Right cardiac atrium (tissue), 5 donors: ENCODE measurements around the gene VWC2L. TPM values are rescaled to one million over a fixed set of nuclear protein-coding genes. Genes with fewer than 3 reads are reported as not detected.

ENCODE experiments used
- ATAC-seq, 2 donors: fragments of 200-7000 bp; cut with Tn5 transposase; one replicate each; pipeline versions ENCODE4 v1.8.0 to v1.9.1; 2020; ENCODE audit warnings: moderate library complexity in 2 of 2, mild to moderate bottlenecking in 1 of 2
- DNase-seq, 3 donors: peaks; one replicate each; pipeline ENCODE4 v3.0.0-alpha.2; 2020
- H3K27ac ChIP-seq: one replicate; pipeline ENCODE4 v1.5.1; 2013; ENCODE audit warnings: mild to moderate bottlenecking, low read length, control low read depth, moderate library complexity
- H3K27me3 ChIP-seq: one replicate; pipeline ENCODE4 v1.6.1; 2013; ENCODE audit not compliant: control insufficient read depth, insufficient read depth
- H3K4me1 ChIP-seq: one replicate; pipeline ENCODE4 v1.6.1; 2013; ENCODE audit warnings: low read length; ENCODE audit not compliant: control insufficient read depth, insufficient read depth
- H3K4me3 ChIP-seq: one replicate; pipeline ENCODE4 v1.5.1; 2013; ENCODE audit warnings: low read length, control low read depth
- H3K9me3 ChIP-seq: one replicate; pipeline ENCODE4 v1.6.1; 2013; ENCODE audit warnings: low read length; ENCODE audit not compliant: control insufficient read depth
- WGBS: extraction: QIAGEN DNeasy Blood & Tissue Kit; methylation state at CpG from one replicate; pipeline ENCODE4 v1.1.7; 2013; 5-methylcytosine and 5-hydroxymethylcytosine counted together
- intact Hi-C, 4 donors: fragments of 100-400 bp; cut with DNase I; formaldehyde crosslinking; loops; one replicate each; pipeline versions ENCODE4 v1.11.0 to v1.14.0; 2022 to 2023
- polyA plus RNA-seq: library from polyadenylated mRNA; stranded (reverse); fragments of 200-250 nt; gene quantifications from one replicate; pipeline ENCODE4 v1.2.3, GENCODE V29; 2013
- total RNA-seq, 4 donors: library from RNA; stranded (reverse); fragmentation: NEBNext Ultra II Directional; extraction: Animal tissue kit (Norgen Biotek cat#: 25700); gene quantifications; one replicate each; pipeline ENCODE4 v1.2.1, GENCODE V29; 2021
- donor health status: healthy with polysubstance abuse.
- donor health status: DM: no; HTN: yes; CAD: no.
- donor health status: DM: no; HTN: no; CAD: no.
- donor health status: DM: no; HTN: yes; CAD: no; lungs with severe emphysema.
- donor health status: DM: yes; HTN: yes; CAD: no.

Gene VWC2L
- total and polyA plus RNA-seq, 5 donors: not detected

- Histone ChIP-seq H3K27me3 (no peaks in the 10 kb centered on the region), H3K9me3 (no peaks in the 10 kb centered on the region), H3K4me3 (no peak overlapping the region), H3K4me1 (no peaks in the 10 kb centered on the region), H3K27ac (no peak overlapping the region)
- WGBS: 66% methylated on average over 2 of the region's 2 CpGs
- ATAC-seq: no peak
- intact Hi-C loops: no loop called here
- no peak for DNase-seq
Observed at GRCh38 chr2:214601852-214602633, 191.2 kb downstream of the VWC2L start.

DNA sequence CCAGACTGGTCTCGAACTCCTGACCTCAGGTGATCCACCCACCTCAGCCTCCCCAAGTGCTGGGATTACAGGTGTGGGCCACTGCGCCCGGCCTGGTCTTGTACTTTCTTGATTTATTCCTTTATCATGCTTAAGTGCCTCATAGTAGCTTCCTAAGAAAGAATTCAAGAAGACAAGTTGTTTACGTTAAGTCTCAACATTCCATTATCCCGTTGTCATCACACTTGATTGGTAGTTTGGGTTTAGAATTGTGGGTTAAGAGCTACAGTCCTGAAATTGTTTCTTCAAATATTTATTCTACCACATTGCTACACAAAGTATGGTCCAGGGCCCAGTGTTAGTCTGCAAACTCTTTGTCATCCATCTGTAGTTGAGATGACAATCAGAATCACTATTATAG, 194.0 kb downstream of the VWC2L start:
- no peaks in the 10 kb centered on the region for H3K27me3 ChIP-seq
- H3K4me1 ChIP-seq: no peaks in the 10 kb centered on the region
- H3K4me3 ChIP-seq: no peak overlapping the region
- intact Hi-C loops: no loop called here
- no peak overlapping the region for H3K27ac ChIP-seq
- DNase-seq: no peak
- no peaks in the 10 kb centered on the region for H3K9me3 ChIP-seq
- ATAC-seq: no peak
- 76% methylated on average over 5 of the region's 5 CpGs for WGBS

DNA sequence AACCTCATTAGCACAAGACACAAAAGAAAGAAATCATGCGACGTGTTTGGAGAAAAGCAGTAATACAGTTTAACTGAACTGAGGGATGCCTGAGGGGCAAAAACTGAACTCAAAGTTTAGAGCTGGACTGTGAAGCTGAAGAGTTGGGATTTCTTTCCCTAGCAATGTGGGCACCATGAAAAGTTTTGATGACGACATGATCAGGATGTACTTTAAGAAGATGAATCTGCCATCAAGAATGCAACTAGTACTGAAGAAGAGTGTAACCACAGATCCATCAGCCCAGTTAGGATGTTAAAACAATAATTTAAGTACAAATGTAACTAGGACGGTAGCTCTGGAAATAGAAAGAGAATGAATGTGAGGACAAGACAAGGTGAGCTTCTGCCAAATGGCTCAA, 196.2 kb downstream of the VWC2L start:
- WGBS: 78% methylated on average over 4 of the region's 4 CpGs
- Histone ChIP-seq H3K4me3 (no peak overlapping the region), H3K4me1 (no peaks in the 10 kb centered on the region), H3K27ac (no peak overlapping the region), H3K9me3 (no peaks in the 10 kb centered on the region), H3K27me3 (peaks cover 2% of the 10 kb centered on the region)
- intact Hi-C loops: no loop called here
- DNase-seq: no peak
- no peak for ATAC-seq

DNA sequence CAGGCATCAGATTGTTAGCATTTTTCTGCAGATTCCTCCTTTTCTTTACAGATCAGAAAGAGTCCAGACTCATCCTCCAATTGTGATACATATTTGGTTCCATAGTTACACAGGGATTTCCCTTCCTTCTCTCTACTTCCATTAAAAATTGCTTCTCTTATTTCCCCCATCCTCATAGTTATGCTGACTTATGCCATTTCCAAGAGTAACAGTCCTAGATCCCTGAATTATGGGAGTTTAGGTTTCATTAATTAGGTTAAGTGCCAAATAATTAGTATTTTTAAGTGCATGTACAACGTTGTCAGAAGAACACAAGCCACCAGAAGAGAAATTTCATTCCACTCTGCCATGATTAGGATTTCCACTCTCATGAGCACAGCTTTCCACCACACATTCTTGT, 200.2 kb downstream of the VWC2L start:
- ATAC-seq: no peak
- 64% methylated on average over 1 of the region's 1 CpG for WGBS

DNA sequence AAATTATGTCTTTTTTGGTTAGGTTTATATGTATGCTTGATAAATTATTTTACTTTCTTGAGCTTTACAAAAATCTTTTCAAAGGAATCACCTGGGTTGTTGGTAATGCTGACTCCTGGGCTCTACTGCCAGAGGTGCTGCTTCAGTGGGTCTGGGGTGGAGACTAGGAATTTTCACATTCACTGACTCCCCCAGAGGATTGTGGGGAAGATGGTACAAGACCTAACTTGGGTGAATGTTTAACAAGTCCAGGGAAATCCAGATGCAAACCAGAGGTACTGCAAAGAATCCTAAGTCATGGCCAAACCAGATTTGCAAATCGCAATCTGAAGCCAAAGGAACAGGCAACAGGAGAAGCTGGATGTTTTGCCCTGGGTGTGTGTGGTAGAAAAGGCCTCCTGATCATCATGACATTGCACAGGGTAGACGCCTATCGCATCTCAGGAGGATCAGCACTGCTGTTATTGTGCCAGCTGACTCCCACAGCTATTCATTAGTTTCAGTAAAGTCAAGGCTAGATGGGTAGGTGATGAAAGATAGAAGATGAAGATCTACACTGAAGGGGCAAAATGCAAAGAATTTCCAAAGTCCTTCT, 213.4 kb downstream of the VWC2L start:
- intact Hi-C loops: no loop called here
- WGBS: 41% methylated on average over 3 of the region's 3 CpGs
- H3K4me3 ChIP-seq: no peak overlapping the region

More for the DNA sequence above, 200.2 kb downstream of the VWC2L start:
- intact Hi-C loops: no loop called here
- Histone ChIP-seq H3K4me3 (no peak overlapping the region), H3K27me3 (peaks cover 2% of the 10 kb centered on the region), H3K9me3 (no peaks in the 10 kb centered on the region), H3K27ac (no peak overlapping the region), H3K4me1 (no peaks in the 10 kb centered on the region)
- no peak for DNase-seq

DNA sequence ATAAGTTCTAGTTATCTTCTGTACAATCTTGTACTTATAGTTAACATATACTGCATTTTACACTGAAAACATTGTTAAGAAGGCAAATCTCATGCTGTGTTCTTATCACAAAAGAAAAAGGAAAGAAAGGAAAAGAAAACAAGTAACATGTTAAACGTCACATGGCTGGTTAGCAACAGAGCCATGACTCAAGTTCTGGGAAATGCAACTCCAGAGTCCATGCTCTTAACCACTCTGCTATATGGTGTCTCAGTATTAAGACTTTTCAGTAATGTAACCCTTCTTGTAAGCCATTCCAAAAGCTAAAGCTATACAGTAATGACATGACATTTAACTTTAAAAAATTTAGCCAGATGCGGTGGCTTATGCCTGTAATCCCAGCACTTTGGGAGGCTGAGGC, 217.2 kb downstream of the VWC2L start:
- H3K27ac ChIP-seq: no peak overlapping the region
- no peak overlapping the region for H3K4me3 ChIP-seq
- no peaks in the 10 kb centered on the region for H3K4me1 ChIP-seq
- DNase-seq: no peak
- H3K9me3 ChIP-seq: no peaks in the 10 kb centered on the region
- H3K27me3 ChIP-seq: no peaks in the 10 kb centered on the region
- no peak for ATAC-seq
- WGBS: 65% methylated on average over 2 of the region's 2 CpGs
- intact Hi-C loops: no loop called here

More for the DNA sequence above, 213.4 kb downstream of the VWC2L start:
- Histone ChIP-seq H3K9me3 (no peaks in the 10 kb centered on the region), H3K27me3 (no peaks in the 10 kb centered on the region), H3K4me1 (no peaks in the 10 kb centered on the region), H3K27ac (no peak overlapping the region)
- ATAC-seq (no peak), DNase-seq (no peak)
